SH-SY5Y (cell line): ENCODE results near the gene CCR8.

Experiments used
- GATA2 ChIP-seq: IDR thresholded peaks from 2 replicates; pipeline ENCODE4 v1.6.1; 2011; ENCODE audit warnings: mild to moderate bottlenecking, low read depth, low read length
- GATA3 ChIP-seq: IDR thresholded peaks from 2 replicates; pipeline ENCODE4 v1.6.1; 2011; ENCODE audit warnings: low read depth, mild to moderate bottlenecking, low read length, moderate library complexity

The CCR8 gene

DNA sequence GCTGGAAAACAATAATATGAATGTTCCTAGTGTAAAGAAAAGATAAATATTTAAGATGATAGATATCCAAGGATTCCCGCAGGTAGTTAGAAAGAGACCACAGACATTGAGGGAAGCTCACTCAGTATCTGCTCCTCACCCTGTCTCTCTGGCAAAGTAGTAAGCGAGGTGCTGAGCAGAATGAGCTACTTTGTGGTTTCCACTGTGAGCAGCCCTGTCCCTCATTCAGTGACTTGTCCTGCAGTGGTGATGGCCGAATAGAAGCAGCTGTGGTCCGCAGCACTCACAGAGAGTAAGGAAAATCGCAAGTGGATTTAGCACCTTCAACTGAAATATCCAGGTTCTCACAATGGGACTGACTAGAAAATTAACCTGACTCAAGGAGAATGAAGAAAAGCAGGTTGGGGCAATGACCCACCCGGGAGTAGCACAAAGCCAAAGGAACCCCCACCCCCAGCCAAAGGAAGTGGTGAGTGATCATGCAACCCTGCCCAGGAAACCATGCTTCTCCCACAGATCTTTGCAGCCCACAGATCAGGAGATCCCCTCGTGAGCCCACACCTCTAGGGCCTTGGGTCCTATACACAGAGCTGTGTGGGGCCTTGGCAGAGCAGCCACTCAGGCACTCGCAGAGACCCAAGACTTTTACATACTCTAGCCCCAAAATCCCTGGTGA lies 31.9 kb downstream of the CCR8 start:
- no peak for TF ChIP-seq GATA3
- TF ChIP-seq GATA2: no peak

DNA sequence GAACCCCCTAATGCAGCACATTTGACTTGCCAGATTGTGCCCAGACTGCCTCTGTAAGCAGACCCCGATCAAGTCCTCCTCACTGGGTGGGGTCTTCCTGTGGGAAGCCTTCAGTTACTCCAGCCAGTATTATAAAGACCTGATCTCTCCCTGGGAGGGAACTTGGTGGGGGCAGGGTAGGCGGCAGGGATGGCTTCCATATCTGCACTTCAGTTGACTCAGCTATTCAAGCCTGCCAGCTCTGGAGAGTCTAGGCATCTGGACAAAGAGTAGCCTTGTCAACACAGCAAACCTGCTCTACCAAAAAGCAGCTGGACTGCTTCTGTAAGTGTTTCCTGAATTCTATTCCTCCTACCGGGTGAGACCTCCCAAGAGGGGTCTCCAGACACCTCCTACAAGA lies 32.7 kb downstream of the CCR8 start:
- no peak for TF ChIP-seq GATA3
- TF ChIP-seq GATA2: no peak

DNA sequence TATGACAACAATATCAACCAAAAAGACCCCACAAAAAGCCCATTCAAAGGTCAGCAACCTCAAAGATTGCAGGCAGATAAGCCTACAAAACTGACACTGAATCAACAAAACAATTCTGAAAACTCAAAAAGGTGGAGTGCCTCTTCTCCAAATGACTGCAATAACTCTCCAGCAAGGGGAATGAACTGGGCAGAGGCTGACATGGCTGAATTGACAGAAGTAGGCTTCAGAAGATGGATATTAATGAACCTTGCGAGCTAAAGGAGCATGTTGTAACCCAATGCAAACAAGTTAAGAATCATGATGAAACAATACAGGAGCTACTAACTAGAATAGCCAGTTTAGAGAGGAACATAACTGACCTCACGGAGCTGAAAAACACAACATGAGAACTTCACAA lies 33.3 kb downstream of the CCR8 start:
- TF ChIP-seq GATA3 (no peak), GATA2 (no peak; the same call in 1 of the 2 replicates)

DNA sequence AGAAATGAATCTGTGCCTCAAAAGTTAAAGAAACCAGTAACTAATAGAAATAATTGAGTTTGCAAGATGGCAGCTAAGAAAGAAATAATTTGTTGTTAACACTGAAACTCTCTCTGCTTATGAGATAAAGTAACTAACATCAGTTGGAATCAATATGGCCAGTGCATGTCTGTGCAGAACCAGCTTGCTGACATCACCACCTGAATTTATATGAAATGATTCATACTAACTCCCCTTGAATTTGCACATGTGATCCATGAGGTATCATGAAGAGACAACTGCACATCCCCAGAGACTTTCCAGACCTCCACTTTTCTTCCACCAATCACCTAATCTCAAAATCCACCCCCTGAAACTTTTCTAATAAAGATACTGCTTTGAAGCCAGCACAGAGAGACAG lies 43.3 kb downstream of the CCR8 start:
- TF ChIP-seq GATA3 (no peak), GATA2 (no peak)

DNA sequence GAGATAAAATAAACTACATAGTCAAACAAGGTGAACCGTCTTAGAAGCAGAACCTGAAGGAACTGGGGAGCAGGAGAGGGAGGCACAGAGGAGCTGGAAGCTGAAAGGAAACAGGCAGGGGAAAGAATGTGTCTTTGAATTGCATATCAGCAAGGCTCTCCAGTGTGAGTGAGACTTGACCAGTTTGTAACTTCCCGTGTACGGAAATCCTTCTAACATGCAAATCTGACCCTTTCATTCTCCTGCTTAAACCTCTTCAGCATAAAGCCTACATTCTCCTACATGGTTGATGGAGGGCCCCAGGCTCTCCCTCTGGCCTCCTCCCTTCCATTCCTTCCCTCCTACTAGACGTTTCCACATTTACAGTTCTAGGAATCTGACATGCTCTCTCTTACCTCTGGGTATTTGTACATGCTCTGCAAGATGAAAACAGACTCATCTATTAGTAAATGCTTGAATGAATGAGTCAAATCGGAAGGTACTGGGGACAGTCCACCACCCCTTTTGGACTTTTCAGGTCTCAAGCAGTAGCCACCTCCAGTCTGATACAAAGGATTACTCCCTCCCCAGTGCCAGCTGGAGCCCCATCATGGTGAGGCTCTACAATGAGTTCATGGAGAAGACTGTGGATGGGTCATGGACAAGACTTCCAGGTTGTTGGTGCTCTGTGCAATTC lies 47.6 kb downstream of the CCR8 start:
- no peak for TF ChIP-seq GATA3
- TF ChIP-seq GATA2: no peak

DNA sequence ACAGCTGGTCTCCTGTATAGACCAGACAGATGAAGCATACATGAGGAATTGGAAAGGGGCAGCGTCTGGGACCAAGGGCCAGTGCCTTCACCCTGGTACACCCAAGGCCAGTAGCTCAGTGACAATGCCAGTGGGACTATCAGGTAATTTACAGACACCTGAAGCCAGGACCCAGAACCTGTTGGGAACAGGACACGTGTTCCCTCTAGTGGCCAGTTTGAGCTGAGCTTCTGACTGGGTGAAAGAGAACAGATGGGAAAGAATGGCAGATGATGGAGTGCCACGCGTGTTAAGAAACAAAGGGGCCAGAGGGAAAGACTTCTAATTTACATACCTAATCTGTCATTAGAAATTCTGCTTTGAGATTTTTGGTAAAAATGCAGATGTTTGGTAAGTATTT lies 48.6 kb downstream of the CCR8 start:
- TF ChIP-seq GATA2 (no peak), GATA3 (no peak)

DNA sequence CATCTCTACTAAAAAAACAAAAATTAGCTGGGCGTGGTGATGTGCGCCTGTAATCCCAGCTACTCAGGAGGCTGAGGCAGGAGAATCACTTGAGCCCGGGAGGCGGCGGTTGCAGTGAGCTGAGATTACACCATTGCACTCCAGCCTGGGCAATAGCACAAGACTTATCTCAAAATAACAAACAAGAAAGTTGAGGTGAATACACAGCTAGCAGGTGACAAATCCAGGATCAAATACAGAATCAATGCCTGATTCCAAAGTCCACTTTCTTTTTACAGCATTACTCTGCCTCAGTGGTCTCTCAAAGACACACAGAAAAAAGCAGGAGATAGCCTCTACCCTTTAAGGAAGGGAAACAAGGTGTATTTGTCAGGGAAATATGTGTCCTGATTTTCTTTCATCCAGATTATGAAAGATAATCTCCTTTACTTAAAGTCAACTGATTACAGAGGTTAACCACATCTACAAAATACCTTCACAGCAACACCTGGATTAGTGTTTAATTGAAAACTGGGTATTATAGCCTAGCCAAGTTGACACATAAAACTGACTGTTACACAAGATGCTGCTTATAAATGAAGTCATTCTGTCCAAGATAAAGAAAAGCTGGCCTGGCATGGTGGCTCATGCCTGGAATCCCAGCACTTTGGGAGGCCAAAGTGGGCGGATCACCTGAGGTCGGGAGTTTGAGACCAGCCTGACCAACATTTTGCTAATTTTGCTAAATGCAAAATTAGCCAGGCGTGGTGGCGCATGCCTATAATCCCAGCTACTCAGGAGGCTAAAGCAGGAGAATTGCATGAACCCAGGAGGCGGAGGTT lies 49.7 kb downstream of the CCR8 start:
- no peak for TF ChIP-seq GATA3
- no peak for TF ChIP-seq GATA2

DNA sequence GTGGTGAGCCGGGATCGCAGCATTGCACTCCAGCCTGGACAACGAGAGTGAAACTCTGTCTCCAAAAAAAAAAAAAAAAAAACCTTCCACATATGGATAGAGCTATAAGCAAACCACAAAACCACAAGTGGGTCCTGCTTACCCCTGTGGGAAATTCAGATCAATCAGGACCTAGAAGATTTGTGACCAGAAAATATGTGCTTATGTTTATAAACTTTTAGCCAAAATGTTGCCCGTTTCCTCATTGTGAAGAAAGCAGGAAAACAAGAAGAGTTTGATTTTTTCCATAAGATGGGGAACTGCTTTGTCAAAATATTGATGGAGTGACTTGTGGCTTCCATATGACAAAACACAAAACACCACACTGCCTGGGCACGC lies 50.3 kb downstream of the CCR8 start:
- TF ChIP-seq GATA2: no peak
- no peak for TF ChIP-seq GATA3

DNA sequence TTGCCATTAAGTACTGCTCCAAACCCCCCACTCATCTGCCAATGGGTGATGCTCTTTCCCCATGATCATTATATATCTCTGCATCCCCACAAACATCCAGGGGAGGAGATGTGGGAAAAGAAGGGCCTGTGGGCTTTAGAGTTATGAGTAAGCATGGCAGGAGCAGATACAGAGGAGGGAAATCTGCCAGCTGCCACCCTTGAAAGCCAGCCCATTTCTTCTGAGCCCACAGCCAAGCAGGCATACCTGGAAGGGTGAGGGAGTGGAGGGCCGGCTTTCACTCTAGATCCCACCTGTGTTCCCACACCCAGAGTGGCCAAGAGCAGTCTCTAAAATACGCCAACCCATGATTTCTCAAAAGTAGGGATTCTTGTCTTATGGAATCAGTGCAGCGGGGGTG lies 51.9 kb downstream of the CCR8 start:
- no peak for TF ChIP-seq GATA3
- TF ChIP-seq GATA2: no peak
